ENCODE results near the gene CACNA2D3.

GRCh38 chr3:55065331-55065730, 943.0 kb downstream of the CACNA2D3 start:
- no peak for TF ChIP-seq CTCF (optimal IDR thresholded peaks at IDR 0.05 in 1 of 3, IDR thresholded peaks at IDR 0.05 in 1 of 3, conservative IDR thresholded peaks at IDR 0.05 in 1 of 3; ENCODE audit: extremely low read depth in 1 of 3, insufficient read depth in 2 of 3, low read length in 3 of 3)
- no peak for TF ChIP-seq EZH2 (IDR thresholded peaks at IDR 0.05; ENCODE audit: low read length)
